Liver (tissue), 9 donors: ENCODE measurements around the gene RABL6. TPM values are rescaled to one million over a fixed set of nuclear protein-coding genes. Genes with fewer than 3 reads are reported as not detected.

ENCODE experiments used
- DNase-seq: peaks from one replicate; pipeline ENCODE4 v3.0.0-alpha.2; 2017; ENCODE audit warnings: low spot score
- H3K27ac ChIP-seq, 2 donors: one replicate each; pipeline ENCODE4 v1.7.0; 2013; ENCODE audit warnings: inconsistent platforms in 2 of 2, low read length in 2 of 2, control low read depth in 1 of 2, low read depth in 1 of 2, mild to moderate bottlenecking in 1 of 2
- H3K27me3 ChIP-seq, 4 donors: one replicate each; pipeline versions ENCODE4 v1.6.1 to v1.7.0; 2013; ENCODE audit warnings: low read length in 3 of 4, inconsistent platforms in 1 of 4, mild to moderate bottlenecking in 1 of 4, moderate library complexity in 1 of 4; ENCODE audit not compliant: control insufficient read depth in 4 of 4, insufficient read depth in 4 of 4
- H3K36me3 ChIP-seq, 4 donors: one replicate each; pipeline versions ENCODE4 v1.6.1 to v1.7.0; 2013; ENCODE audit warnings: low read length in 3 of 4, mild to moderate bottlenecking in 3 of 4, low read depth in 1 of 4, moderate library complexity in 1 of 4; ENCODE audit not compliant: control insufficient read depth in 4 of 4, insufficient read depth in 3 of 4
- H3K4me1 ChIP-seq, 4 donors: one replicate each; pipeline versions ENCODE4 v1.6.1 to v1.7.0; 2013; ENCODE audit warnings: low read length in 3 of 4, mild to moderate bottlenecking in 3 of 4, moderate library complexity in 1 of 4; ENCODE audit not compliant: control insufficient read depth in 4 of 4, insufficient read depth in 4 of 4
- H3K4me3 ChIP-seq, 3 donors: one replicate each; pipeline versions ENCODE4 v1.6.1 to v1.7.0; 2013; ENCODE audit warnings: low read length in 3 of 3, control low read depth in 1 of 3, low read depth in 1 of 3, mild to moderate bottlenecking in 1 of 3
- H3K9ac ChIP-seq, 2 donors: one replicate each; pipeline ENCODE4 v1.7.0; 2013; ENCODE audit warnings: low read length in 2 of 2, mild to moderate bottlenecking in 2 of 2, moderate library complexity in 2 of 2, control low read depth in 1 of 2, low read depth in 1 of 2
- H3K9me3 ChIP-seq, 4 donors: one replicate each; pipeline versions ENCODE4 v1.6.1 to v1.7.0; 2013; ENCODE audit warnings: low read length in 3 of 4; ENCODE audit not compliant: control insufficient read depth in 4 of 4
- ATF3 ChIP-seq: IDR thresholded peaks from 2 replicates; pipeline ENCODE4 v1.6.1; 2016; ENCODE audit warnings: antibody characterized with exemption
- CTCF ChIP-seq: fragments of 150-350 bp; IDR thresholded peaks from 2 replicates; pipeline ENCODE4 v1.5.1; 2017; ENCODE audit warnings: improper control_type of control experiment, low read depth, low read length; ENCODE audit not compliant: missing input control
- EGR1 ChIP-seq, 2 donors: IDR thresholded peaks; 2 replicates each; pipeline ENCODE4 v1.6.1; 2016 to 2018; ENCODE audit warnings: antibody characterized with exemption in 2 of 2, low read depth in 2 of 2
- FOXA1 ChIP-seq: IDR thresholded peaks from 2 replicates; pipeline ENCODE4 v1.6.1; 2016; ENCODE audit warnings: antibody characterized with exemption
- GABPA ChIP-seq, 2 donors: IDR thresholded peaks in 1 of 2; conservative IDR thresholded peaks in 1 of 2; 2 replicates each; pipeline ENCODE4 v1.6.1; 2016; ENCODE audit warnings: antibody characterized with exemption in 2 of 2, mild to moderate bottlenecking in 1 of 2, moderate library complexity in 1 of 2
- HNF4A ChIP-seq, 2 donors: conservative IDR thresholded peaks; 2 replicates each; pipeline ENCODE4 v1.6.1; 2016; ENCODE audit warnings: antibody characterized with exemption in 2 of 2, mild to moderate bottlenecking in 2 of 2
- HNF4G ChIP-seq: IDR thresholded peaks from 2 replicates; pipeline ENCODE4 v1.6.1; 2016; ENCODE audit warnings: antibody characterized with exemption
- JUND ChIP-seq, 2 donors: IDR thresholded peaks; 2 replicates each; pipeline ENCODE4 v1.6.1; 2016; ENCODE audit warnings: antibody characterized with exemption in 2 of 2
- MAX ChIP-seq: IDR thresholded peaks from 2 replicates; pipeline ENCODE4 v1.6.1; 2016; ENCODE audit warnings: antibody characterized with exemption
- NR2F2 ChIP-seq: IDR thresholded peaks from 2 replicates; pipeline ENCODE4 v1.6.1; 2016; ENCODE audit warnings: antibody characterized with exemption
- RAD21 ChIP-seq, 2 donors: IDR thresholded peaks; 2 replicates each; pipeline ENCODE4 v1.6.1; 2016; ENCODE audit warnings: antibody characterized with exemption in 2 of 2, mild to moderate bottlenecking in 2 of 2
- REST ChIP-seq: IDR thresholded peaks from 2 replicates; pipeline ENCODE4 v1.6.1; 2016; ENCODE audit warnings: antibody characterized with exemption, mild to moderate bottlenecking
- RXRA ChIP-seq, 2 donors: IDR thresholded peaks; 2 replicates each; pipeline ENCODE4 v1.6.1; 2017 to 2018; ENCODE audit warnings: antibody characterized with exemption in 2 of 2, mild to moderate bottlenecking in 1 of 2
- SP1 ChIP-seq: IDR thresholded peaks from 2 replicates; pipeline ENCODE4 v1.6.1; 2018; ENCODE audit warnings: antibody characterized with exemption, mild to moderate bottlenecking
- YY1 ChIP-seq: IDR thresholded peaks from 2 replicates; pipeline ENCODE4 v1.6.1; 2016; ENCODE audit warnings: antibody characterized with exemption, mild to moderate bottlenecking
- ZBTB33 ChIP-seq: IDR thresholded peaks from 2 replicates; pipeline ENCODE4 v1.6.1; 2016; ENCODE audit warnings: antibody characterized with exemption
- WGBS: extraction: QIAGEN DNeasy Blood & Tissue Kit; methylation state at CpG from one replicate; pipeline ENCODE4 v1.1.7; 2013; 5-methylcytosine and 5-hydroxymethylcytosine counted together
- polyA plus RNA-seq, 2 donors: library from polyadenylated mRNA; stranded (reverse) in 1 of 2; unstranded in 1 of 2; fragments of 200-250 nt in 1 of 2; fragments of >200 nt in 1 of 2; fragmentation: Nextera tagmentation in 1 of 2; extraction: Ambion mirVana in 1 of 2; gene quantifications; one replicate each; pipeline versions ENCODE4 v1.2.1 to v1.2.3, GENCODE V29; 2013 to 2015
- total RNA-seq, 2 donors: library from RNA; depleted of rRNA; stranded (reverse); fragments of >200 nt; gene quantifications; one replicate each; pipeline ENCODE4 v1.2.3, GENCODE V29; 2014
- donor health status: healthy.
- donor health status: healthy.
- donor health status: healthy.
- donor health status: healthy.
- donor health status: healthy.

RABL6 gene
- total and polyA plus RNA-seq, 4 donors, result 3.6 to 32.6 (median 10.7) TPM

- no peak overlapping the region for H3K27ac ChIP-seq
- 93% methylated on average over 9 of the region's 9 CpGs for WGBS
- no peaks in the 10 kb centered on the region for H3K9me3 ChIP-seq
- no peaks in the 10 kb centered on the region for H3K27me3 ChIP-seq
- no peak for TF ChIP-seq YY1
- no peak for TF ChIP-seq RXRA (IDR thresholded peaks at IDR 0.05)
- no peak for TF ChIP-seq MAX
- no peak for TF ChIP-seq HNF4A (conservative IDR thresholded peaks at IDR 0.05)
- no peak for TF ChIP-seq REST
- TF ChIP-seq SP1, result no peak
- no peak for TF ChIP-seq GABPA (IDR thresholded peaks at IDR 0.05 in 1 of 2, conservative IDR thresholded peaks at IDR 0.05 in 1 of 2)
- TF ChIP-seq ATF3, result no peak
- TF ChIP-seq RAD21 (IDR thresholded peaks at IDR 0.05), result no peak
- TF ChIP-seq ZBTB33, result no peak
- TF ChIP-seq FOXA1, result no peak
- TF ChIP-seq CTCF, result no peak
- TF ChIP-seq EGR1 (IDR thresholded peaks at IDR 0.05; ENCODE audit: low read depth in 2 of 2), result no peak
- no peak for TF ChIP-seq NR2F2
- TF ChIP-seq JUND (IDR thresholded peaks at IDR 0.05), result no peak
- TF ChIP-seq HNF4G, result no peak
- H3K9ac ChIP-seq, result no peak overlapping the region
- H3K4me1 ChIP-seq, result peaks cover 31 to 86% (median 58%) of the 10 kb centered on the region in 4 donors
- H3K36me3 ChIP-seq, result peaks cover 10 to 25% (median 11%) of the 10 kb centered on the region in 4 donors
- no peak overlapping the region for H3K4me3 ChIP-seq
- DNase-seq, result peak; percentile 31
Measured at GRCh38 chr9:136860529-136860928, 52.8 kb downstream of the RABL6 start.
